ENCODE data around the gene C4BPB.

- TF ChIP-seq EGR1 (IDR thresholded peaks at IDR 0.05) (no peak), EP300 (IDR thresholded peaks at IDR 0.05; ENCODE audit: borderline replicate concordance) (no peak), TEAD4 (IDR thresholded peaks at IDR 0.05) (no peak), FOXM1 (IDR thresholded peaks at IDR 0.05; ENCODE audit: borderline replicate concordance, low read depth) (no peak), ZBTB7A (IDR thresholded peaks at IDR 0.05; ENCODE audit: low read depth) (no peak), REST (IDR thresholded peaks at IDR 0.05; ENCODE audit: low read depth) (no peak), TAF1 (IDR thresholded peaks at IDR 0.05; ENCODE audit: low read depth) (no peak), MAX (IDR thresholded peaks at IDR 0.05) (no peak)
Measured at GRCh38 chr1:207049054-207049453, 39.6 kb upstream of the C4BPB start.
